Ovary (tissue), 9 donors: ENCODE data around the gene CARD18. TPM values are rescaled to one million over a fixed set of nuclear protein-coding genes. Genes with fewer than 3 reads are reported as not detected.

Source experiments
- DNase-seq, 5 donors: peaks; one replicate each; pipeline ENCODE4 v3.0.0-alpha.2; 2019 to 2020
- H3K27ac ChIP-seq, 2 donors: fragments of 200-600 bp; one replicate each; pipeline versions ENCODE4 v1.5.1 to v1.8.0; 2019 to 2022
- H3K27me3 ChIP-seq: fragments of 200-600 bp; one replicate; pipeline ENCODE4 v1.8.0; 2022
- H3K36me3 ChIP-seq: fragments of 200-600 bp; sonication (generic); one replicate; pipeline ENCODE4 v1.5.1; 2019
- H3K4me1 ChIP-seq: one replicate; pipeline ENCODE4 v1.8.1; 2013; ENCODE audit warnings: mild to moderate bottlenecking, moderate library complexity; ENCODE audit not compliant: insufficient read depth
- H3K4me3 ChIP-seq: fragments of 200-600 bp; sonication (generic); one replicate; pipeline ENCODE4 v1.5.1; 2017
- H3K9me3 ChIP-seq, 2 donors: fragments of 200-600 bp in 1 of 2; sonication (generic) in 1 of 2; one replicate each; pipeline versions ENCODE4 v1.5.1 to v1.8.1; 2013 to 2019; ENCODE audit warnings: mild to moderate bottlenecking in 1 of 2, moderate library complexity in 1 of 2
- EP300 ChIP-seq: sonication (generic); formaldehyde crosslinking; IDR thresholded peaks from one replicate; pipeline ENCODE4 v1.6.1; 2017; ENCODE audit warnings: antibody characterized with exemption
- POLR2A ChIP-seq: fragments of 450-650 bp; IDR thresholded peaks from one replicate; pipeline ENCODE4 v1.6.1; 2017; ENCODE audit warnings: antibody characterized with exemption, mild to moderate bottlenecking, moderate library complexity
- WGBS, 3 donors: extraction: QIAGEN DNeasy Blood & Tissue Kit in 1 of 3; methylation state at CpG; one replicate each; pipeline versions ENCODE4 v1.1.5 to v1.1.7; 2013 to 2017; 5-methylcytosine and 5-hydroxymethylcytosine counted together
- intact Hi-C, 4 donors: fragments of 100-400 bp; cut with DNase I; formaldehyde crosslinking; loops; one replicate each; pipeline versions ENCODE4 v1.11.0 to v1.15.1; 2022 to 2023
- polyA plus RNA-seq, 2 donors: library from polyadenylated mRNA; stranded (reverse); fragments of 200-250 nt in 1 of 2; fragments of 350-450 nt in 1 of 2; fragmentation: Illumina TruSeq in 1 of 2; extraction: RNeasy Lipid Tissue Mini Kit (QIAGEN cat#74804) in 1 of 2; gene quantifications; one replicate each; pipeline ENCODE4 v1.2.3, GENCODE V29; 2013 to 2014
- total RNA-seq, 7 donors: library from RNA; depleted of rRNA in 2 of 7; stranded (reverse); fragments of >200 nt in 2 of 7; fragmentation: NEBNext Ultra II Directional in 3 of 7; extraction: Animal tissue kit (Norgen Biotek cat#: 25700) in 3 of 7; gene quantifications; one replicate each; pipeline versions ENCODE4 v1.1.0 to v1.2.4, GENCODE V29; 2016 to 2023
- TF ChIP-seq, protein P1 (sequence below), 3 donors: fragments of 450-650 bp in 2 of 3; fragments of 200-600 bp in 1 of 3; IDR thresholded peaks; one replicate each; pipeline versions ENCODE4 v1.5.1 to v1.8.0; 2016 to 2022; ENCODE audit warnings: antibody characterized with exemption in 3 of 3, mild to moderate bottlenecking in 1 of 3
- donor health status: DM: no; HTN: no; CAD: no; lungs with moderate emphysema.
- donor health status: DM: no; HTN: no; CAD: no.
- donor health status: Bipolar disorder and iron deficiency.
- donor health status: DM: yes; HTN: yes; CAD: no.
- donor health status: DM: no; HTN: no; CAD: no.
- donor health status: DM: yes; HTN: yes; CAD: no.

CARD18 gene
- total and polyA plus RNA-seq, 9 donors, result not detected

DNA sequence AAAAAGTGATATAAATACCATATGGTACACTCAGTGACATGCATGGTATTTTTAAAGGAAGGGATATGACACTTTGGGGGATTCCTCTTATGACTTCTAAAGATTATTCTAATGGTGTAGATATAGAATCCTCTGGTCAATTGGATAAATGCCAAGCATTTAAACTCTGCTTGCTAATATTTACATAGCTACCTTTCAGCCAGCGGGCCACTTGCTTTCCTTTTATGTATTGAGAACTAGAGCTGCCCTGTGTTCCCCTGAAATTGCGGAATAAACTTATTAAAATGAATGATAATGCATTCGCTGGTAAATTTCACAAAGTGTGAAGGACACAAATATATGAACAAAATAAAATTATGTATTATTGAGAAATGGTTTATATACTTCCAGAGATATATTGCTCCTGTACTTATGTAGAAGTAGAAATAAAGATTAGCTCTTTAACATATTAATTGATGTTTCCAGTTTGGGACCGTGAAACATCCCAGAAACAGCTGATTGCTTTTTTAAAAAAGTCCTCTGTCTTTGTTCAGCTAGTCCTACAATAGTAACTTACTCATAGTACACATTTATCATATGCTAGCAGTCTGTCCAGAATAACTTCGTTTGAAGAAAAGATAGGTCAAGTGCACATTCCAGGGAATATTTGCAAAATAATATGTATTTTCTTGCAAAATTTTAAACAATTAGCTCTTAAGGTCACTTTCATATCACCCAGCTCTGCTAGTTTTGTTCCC, 40.1 kb upstream of the CARD18 start:
- Histone ChIP-seq H3K4me3 (no peak overlapping the region), H3K36me3 (no peaks in the 10 kb centered on the region), H3K4me1 (no peaks in the 10 kb centered on the region), H3K27me3 (peaks cover under 1% of the 10 kb centered on the region), H3K9me3 (no peaks in the 10 kb centered on the region), H3K27ac (no peak overlapping the region)
- WGBS, 3 donors, result 45 to 56% (median 48%) methylated on average over 5 of the region's 5 CpGs
- intact Hi-C loops, result no loop called here
- no peak for TF ChIP-seq POLR2A
- TF ChIP-seq EP300, result no peak
- TF ChIP-seq, protein P1, sequence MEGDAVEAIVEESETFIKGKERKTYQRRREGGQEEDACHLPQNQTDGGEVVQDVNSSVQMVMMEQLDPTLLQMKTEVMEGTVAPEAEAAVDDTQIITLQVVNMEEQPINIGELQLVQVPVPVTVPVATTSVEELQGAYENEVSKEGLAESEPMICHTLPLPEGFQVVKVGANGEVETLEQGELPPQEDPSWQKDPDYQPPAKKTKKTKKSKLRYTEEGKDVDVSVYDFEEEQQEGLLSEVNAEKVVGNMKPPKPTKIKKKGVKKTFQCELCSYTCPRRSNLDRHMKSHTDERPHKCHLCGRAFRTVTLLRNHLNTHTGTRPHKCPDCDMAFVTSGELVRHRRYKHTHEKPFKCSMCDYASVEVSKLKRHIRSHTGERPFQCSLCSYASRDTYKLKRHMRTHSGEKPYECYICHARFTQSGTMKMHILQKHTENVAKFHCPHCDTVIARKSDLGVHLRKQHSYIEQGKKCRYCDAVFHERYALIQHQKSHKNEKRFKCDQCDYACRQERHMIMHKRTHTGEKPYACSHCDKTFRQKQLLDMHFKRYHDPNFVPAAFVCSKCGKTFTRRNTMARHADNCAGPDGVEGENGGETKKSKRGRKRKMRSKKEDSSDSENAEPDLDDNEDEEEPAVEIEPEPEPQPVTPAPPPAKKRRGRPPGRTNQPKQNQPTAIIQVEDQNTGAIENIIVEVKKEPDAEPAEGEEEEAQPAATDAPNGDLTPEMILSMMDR (IDR thresholded peaks at IDR 0.05), result no peak
- no peak for DNase-seq

DNA sequence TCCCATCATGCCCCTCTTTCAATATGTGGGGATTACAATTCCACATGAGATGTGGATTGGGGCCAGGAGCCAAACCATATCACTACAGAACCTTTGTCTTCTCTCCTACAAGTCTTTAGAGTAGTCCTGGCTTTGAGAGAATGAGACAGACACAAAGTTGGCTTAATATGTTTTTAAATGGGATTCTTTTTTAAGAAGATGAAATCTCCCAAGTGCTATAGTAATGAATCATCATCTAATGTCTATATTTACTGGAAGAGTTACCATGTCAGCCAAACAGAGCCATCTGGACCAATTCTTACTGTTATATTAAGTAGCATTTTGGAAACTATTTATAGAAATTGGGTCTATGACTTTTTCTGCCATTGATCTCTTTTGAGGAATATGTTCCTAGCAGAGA, 38.1 kb upstream of the CARD18 start:
- H3K9me3 ChIP-seq, result no peaks in the 10 kb centered on the region
- no peaks in the 10 kb centered on the region for H3K4me1 ChIP-seq
- H3K4me3 ChIP-seq, result no peak overlapping the region
- H3K27me3 ChIP-seq, result peaks cover 2% of the 10 kb centered on the region
- TF ChIP-seq POLR2A (no peak), EP300 (no peak)
- TF ChIP-seq, protein P1 (IDR thresholded peaks at IDR 0.05), result no peak
- intact Hi-C loops, result no loop called here
- no peak for DNase-seq
- H3K27ac ChIP-seq, result no peak overlapping the region
- H3K36me3 ChIP-seq, result no peaks in the 10 kb centered on the region

DNA sequence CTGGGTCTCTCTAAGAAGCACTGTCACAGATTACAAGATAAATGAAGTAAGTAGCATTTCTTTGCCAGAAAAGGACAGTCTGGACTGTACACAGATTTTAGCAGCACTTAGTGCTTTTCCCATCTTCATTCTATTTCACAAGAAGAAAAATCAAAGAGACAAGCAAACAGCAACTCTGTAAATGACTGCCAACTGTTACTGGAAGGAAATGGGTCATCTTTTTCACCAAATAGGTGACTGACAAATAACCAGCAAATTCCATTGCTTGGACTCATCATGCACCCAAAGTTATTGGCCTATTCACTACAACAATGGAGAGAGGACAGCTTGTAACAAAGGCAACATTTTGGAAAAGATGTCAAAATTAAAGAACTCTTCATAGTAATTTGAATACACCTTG, 28.9 kb upstream of the CARD18 start:
- H3K4me3 ChIP-seq, result no peak overlapping the region
- H3K9me3 ChIP-seq, result no peaks in the 10 kb centered on the region
- TF ChIP-seq POLR2A, result no peak
- no peak for TF ChIP-seq EP300
- TF ChIP-seq, protein P1 (IDR thresholded peaks at IDR 0.05), result no peak
- no peak for DNase-seq
- H3K36me3 ChIP-seq, result no peaks in the 10 kb centered on the region
- H3K4me1 ChIP-seq, result no peaks in the 10 kb centered on the region
- H3K27me3 ChIP-seq, result no peaks in the 10 kb centered on the region
- intact Hi-C loops, result no loop called here
- no peak overlapping the region for H3K27ac ChIP-seq

DNA sequence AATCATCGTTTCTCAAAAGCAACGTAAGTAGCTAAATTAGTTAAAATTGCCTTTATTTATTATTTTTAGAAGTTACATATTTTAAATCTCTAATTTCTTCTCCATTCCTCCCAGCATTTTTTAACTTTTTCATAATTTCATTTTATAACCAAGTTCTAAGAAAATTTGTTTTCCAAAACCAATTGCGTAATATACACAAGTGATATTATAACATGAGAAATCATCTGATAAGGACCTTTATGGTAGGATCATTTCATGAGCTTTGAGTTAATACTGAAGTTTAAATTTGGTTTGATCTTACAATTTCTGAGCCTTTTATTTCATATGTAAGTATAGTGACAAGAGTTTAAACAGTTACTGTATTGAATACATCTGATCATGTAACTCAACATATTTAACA, 27.7 kb upstream of the CARD18 start:
- Histone ChIP-seq H3K27me3 (no peaks in the 10 kb centered on the region), H3K4me1 (no peaks in the 10 kb centered on the region), H3K9me3 (no peaks in the 10 kb centered on the region), H3K36me3 (no peaks in the 10 kb centered on the region), H3K4me3 (no peak overlapping the region), H3K27ac (no peak overlapping the region)
- WGBS, 3 donors, result 92 to 96% (median 94%) methylated on average over 3 of the region's 3 CpGs
- intact Hi-C loops, result no loop called here
- TF ChIP-seq EP300, result no peak
- DNase-seq, result no peak

DNA sequence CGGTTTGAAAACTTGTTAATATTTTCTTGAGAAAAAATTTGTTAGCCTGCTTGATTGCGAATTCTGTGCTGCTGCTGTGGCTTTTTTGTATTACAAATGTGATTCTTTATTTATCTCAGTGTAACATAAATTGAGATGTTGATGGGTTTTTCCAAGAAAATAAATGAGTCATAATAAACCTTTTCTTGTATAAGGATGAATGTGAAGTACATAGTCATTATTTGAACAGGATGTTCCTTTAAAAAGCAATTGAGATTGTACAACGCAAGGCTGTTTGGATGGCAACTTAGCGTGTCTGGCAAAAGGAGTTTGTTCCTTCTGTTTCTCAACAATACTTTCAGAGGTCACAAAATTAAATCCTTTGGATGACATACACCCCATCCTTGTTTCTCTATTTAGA, 24.6 kb upstream of the CARD18 start:
- WGBS, 3 donors, result 78 to 80% (median 79%) methylated on average over 4 of the region's 4 CpGs
- Histone ChIP-seq H3K27me3 (no peaks in the 10 kb centered on the region), H3K4me1 (no peaks in the 10 kb centered on the region), H3K27ac (no peak overlapping the region), H3K4me3 (no peak overlapping the region), H3K9me3 (no peaks in the 10 kb centered on the region), H3K36me3 (no peaks in the 10 kb centered on the region)
- no peak for DNase-seq
- TF ChIP-seq EP300 (no peak), POLR2A (no peak)
- TF ChIP-seq, protein P1 (IDR thresholded peaks at IDR 0.05), result no peak
- intact Hi-C loops, result no loop called here
